OCI-LY3 (cell line): ENCODE data around the gene RBL2.
"Not testable (repeated sequence)": the region's sequence is repeated elsewhere in the genome, so short reads cannot be mapped to it uniquely, and the experiment has no call there.

ENCODE experiments used
- H2AFZ ChIP-seq: fragments of 200-600, 300-600 bp; shearing (Covaris generic); 2 replicates; pipeline ENCODE4 v1.6.0; 2014; ENCODE audit warnings: antibody characterized with exemption, low read depth, low read length
- H3K27ac ChIP-seq: fragments of 200-600, 300-600 bp; sonication (generic); 2 replicates; pipeline ENCODE4 v1.5.1; 2014; ENCODE audit warnings: mild to moderate bottlenecking, low read length, moderate library complexity, mixed read lengths
- H3K27me3 ChIP-seq: fragments of 200-600, 300-600 bp; sonication (generic); 2 replicates; pipeline ENCODE4 v1.6.1; 2014; ENCODE audit warnings: low read depth, low read length, mixed read lengths
- H3K36me3 ChIP-seq: fragments of 200-600, 300-600 bp; sonication (generic); replicated peaks from 2 replicates; pipeline ENCODE3; 2014; ENCODE audit warnings: low read depth, low read length, mixed read lengths
- H3K4me1 ChIP-seq: fragments of 300-600, 200-600 bp; sonication (generic); 2 replicates; pipeline ENCODE4 v1.6.1; 2014; ENCODE audit warnings: low read length, mixed read lengths
- H3K4me2 ChIP-seq: fragments of 200-600, 300-600 bp; sonication (generic); 2 replicates; pipeline ENCODE4 v1.6.1; 2014; ENCODE audit warnings: low read length, mixed read lengths
- H3K4me3 ChIP-seq: fragments of 300-600, 200-600 bp; sonication (generic); 2 replicates; pipeline ENCODE4 v1.5.1; 2014; ENCODE audit warnings: antibody characterized with exemption, mild to moderate bottlenecking, low read length, moderate library complexity
- H3K79me2 ChIP-seq: fragments of 300-600, 200-600 bp; shearing (Covaris generic); 2 replicates; pipeline ENCODE4 v1.6.1; 2014; ENCODE audit warnings: mild to moderate bottlenecking, low read length, mixed read lengths
- H3K9ac ChIP-seq: fragments of 300-600, 200-600 bp; shearing (Covaris generic); 2 replicates; pipeline ENCODE4 v1.6.0; 2014; ENCODE audit warnings: mild to moderate bottlenecking, low read length, moderate library complexity
- H3K9me3 ChIP-seq: fragments of 200-600, 300-600 bp; shearing (Covaris generic); 2 replicates; pipeline ENCODE4 v1.6.1; 2014; ENCODE audit warnings: low read length, mixed read lengths; ENCODE audit not compliant: insufficient read depth
- H4K20me1 ChIP-seq: fragments of 200-600, 300-600 bp; sonication (generic); 2 replicates; pipeline ENCODE4 v1.6.1; 2016; ENCODE audit warnings: low read length, mixed read lengths; ENCODE audit not compliant: insufficient read depth
- EZH2phosphoT487 ChIP-seq: fragments of 200-600 bp; shearing (Covaris generic); IDR thresholded peaks from 2 replicates; pipeline ENCODE4 v1.6.1; 2018; ENCODE audit warnings: antibody characterized with exemption, mixed run types, low read depth
- TF ChIP-seq, protein P1 (sequence below): fragments of 200-600, 300-600 bp; sonication (generic); IDR thresholded peaks from 2 replicates; pipeline ENCODE4 v1.5.1; 2014; ENCODE audit warnings: antibody characterized with exemption, low read length, low read depth

The RBL2 gene

DNA sequence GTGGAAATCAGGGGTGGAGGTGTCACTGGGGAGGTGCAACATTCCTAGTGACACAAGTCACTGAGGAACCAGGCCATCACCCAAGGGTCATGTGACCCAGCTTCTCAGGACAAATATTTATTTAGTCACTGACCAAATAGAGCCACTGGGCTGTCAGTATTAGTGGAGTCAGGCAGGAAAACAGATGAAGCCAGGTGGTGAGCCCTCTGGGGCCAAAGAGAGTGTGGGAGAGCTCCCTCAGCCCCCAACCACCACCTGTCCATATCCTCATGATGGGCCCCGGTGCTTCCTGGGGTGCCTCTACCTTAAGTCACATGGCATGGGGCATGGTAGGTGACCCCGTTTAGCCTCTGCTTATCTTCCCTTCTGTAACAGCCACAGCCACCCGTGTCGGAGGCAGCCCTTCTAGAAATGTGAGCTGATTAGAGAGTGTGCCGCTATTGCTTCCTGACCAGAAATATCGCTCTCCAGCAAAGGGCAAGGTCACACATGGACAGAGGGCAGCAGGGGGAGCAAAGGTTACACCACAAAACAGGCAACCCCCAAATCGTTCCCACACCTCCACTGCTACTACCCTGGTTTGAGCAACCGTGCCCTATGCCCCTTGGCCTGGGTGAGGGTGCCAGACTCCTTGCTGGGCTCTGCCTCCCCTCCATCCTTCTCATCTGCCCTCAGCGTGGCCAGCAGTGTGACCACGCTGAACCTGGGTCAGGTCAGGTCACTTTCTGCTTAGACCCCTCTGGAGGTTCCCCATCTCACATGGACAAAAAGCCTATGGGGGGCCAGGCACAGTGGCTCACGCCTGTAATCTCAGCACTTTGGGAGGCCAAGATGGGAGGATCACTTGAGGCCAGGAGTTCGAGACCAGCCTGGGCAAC lies 77.4 kb downstream of the RBL2 start:
- peaks cover 8% of the 10 kb centered on the region; the same call in 1 of the 2 replicates for H3K4me1 ChIP-seq
- no peak overlapping the region for H3K27ac ChIP-seq
- H3K4me2 ChIP-seq: no peak overlapping the region

DNA sequence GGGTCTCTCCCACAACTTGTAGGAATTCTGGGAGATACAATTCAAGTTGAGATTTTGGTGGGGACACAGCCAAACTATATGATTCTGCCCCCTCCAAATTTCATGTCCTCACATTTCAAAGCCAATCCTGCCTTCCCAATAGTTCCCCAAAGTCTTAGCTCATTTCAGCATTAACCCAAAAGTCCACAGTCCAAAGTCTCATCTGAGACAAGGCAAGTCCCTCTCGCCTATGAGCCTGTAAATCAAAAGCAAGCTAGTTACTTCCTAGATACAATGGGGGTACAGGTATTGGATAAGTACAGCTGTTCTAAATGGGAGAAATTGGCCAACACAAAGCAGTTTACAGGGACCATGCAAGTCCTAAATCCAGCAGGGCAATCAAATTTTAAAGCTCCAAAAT lies 78.5 kb downstream of the RBL2 start:
- H3K27ac ChIP-seq, H4K20me1 ChIP-seq, H3K9me3 ChIP-seq, H2AFZ ChIP-seq, H3K27me3 ChIP-seq, H3K4me3 ChIP-seq, H3K9ac ChIP-seq, H3K36me3 ChIP-seq, H3K79me2 ChIP-seq, H3K4me2 ChIP-seq, H3K4me1 ChIP-seq: not testable (repeated sequence)

More for the DNA sequence above, 77.4 kb downstream of the RBL2 start:
- no peaks in the 10 kb centered on the region for H3K79me2 ChIP-seq
- H3K9me3 ChIP-seq: no peaks in the 10 kb centered on the region
- H2AFZ ChIP-seq: no peak overlapping the region
- H3K27me3 ChIP-seq: 0 out of 2 replicates have a peak, but pooled peaks cover 2% of the 10 kb centered on the region
- no peaks in the 10 kb centered on the region for H4K20me1 ChIP-seq
- H3K9ac ChIP-seq: no peak overlapping the region
- no peaks in the 10 kb centered on the region for H3K36me3 ChIP-seq
- TF ChIP-seq EZH2phosphoT487: no peak
- TF ChIP-seq, protein P1, sequence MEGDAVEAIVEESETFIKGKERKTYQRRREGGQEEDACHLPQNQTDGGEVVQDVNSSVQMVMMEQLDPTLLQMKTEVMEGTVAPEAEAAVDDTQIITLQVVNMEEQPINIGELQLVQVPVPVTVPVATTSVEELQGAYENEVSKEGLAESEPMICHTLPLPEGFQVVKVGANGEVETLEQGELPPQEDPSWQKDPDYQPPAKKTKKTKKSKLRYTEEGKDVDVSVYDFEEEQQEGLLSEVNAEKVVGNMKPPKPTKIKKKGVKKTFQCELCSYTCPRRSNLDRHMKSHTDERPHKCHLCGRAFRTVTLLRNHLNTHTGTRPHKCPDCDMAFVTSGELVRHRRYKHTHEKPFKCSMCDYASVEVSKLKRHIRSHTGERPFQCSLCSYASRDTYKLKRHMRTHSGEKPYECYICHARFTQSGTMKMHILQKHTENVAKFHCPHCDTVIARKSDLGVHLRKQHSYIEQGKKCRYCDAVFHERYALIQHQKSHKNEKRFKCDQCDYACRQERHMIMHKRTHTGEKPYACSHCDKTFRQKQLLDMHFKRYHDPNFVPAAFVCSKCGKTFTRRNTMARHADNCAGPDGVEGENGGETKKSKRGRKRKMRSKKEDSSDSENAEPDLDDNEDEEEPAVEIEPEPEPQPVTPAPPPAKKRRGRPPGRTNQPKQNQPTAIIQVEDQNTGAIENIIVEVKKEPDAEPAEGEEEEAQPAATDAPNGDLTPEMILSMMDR: no peak
- no peak overlapping the region for H3K4me3 ChIP-seq

DNA sequence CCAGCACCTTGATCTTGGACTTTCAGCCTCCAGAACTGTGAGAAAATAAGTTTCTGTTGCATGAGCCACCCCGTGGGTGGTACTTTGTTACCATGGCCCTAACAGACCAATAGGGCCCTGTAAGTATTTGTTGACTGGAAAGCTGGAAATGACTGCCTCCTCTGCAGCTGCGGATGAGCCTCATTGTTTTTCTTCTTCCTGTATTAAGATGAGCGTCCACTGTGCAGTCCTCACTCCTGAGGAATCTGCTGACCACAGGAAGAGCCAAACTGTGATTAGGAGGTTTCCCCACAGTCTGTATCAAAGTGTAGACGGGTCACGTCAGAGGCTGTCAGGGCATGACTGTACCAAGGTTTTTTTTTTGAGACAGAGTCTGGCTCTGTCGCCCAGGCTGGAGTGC lies 81.0 kb downstream of the RBL2 start:
- H3K4me2 ChIP-seq: no peak overlapping the region
- no peaks in the 10 kb centered on the region for H3K36me3 ChIP-seq
- TF ChIP-seq, protein P1: no peak
- no peak for TF ChIP-seq EZH2phosphoT487
- no peak overlapping the region for H3K27ac ChIP-seq
- H3K27me3 ChIP-seq: no peaks in the 10 kb centered on the region
- H3K9me3 ChIP-seq: no peaks in the 10 kb centered on the region
- H2AFZ ChIP-seq: no peak overlapping the region
- H3K4me3 ChIP-seq: no peak overlapping the region
- H4K20me1 ChIP-seq: no peaks in the 10 kb centered on the region
- H3K79me2 ChIP-seq: no peaks in the 10 kb centered on the region
- no peak overlapping the region for H3K9ac ChIP-seq
- 0 out of 2 replicates have a peak, but pooled peaks cover under 1% of the 10 kb centered on the region for H3K4me1 ChIP-seq

DNA sequence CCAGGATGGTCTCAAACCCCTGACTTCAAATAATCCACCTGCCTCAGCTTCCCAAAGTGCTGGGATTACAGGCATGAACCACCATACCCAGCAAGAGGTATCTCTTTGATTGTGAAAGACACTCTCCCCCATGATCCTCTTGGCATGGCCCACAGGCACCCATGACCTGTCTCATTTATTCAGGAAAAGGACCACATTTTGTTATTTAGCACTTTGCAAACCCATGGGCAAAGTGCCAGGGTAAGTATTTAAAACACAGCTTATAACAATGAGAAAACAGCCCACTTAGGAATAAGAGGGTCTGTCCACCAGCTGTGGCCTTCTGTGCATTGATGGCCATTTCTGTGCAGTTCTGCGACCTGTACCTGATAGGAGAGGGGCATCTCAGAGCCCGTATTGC lies 81.5 kb downstream of the RBL2 start:
- Histone ChIP-seq H3K36me3 (no peaks in the 10 kb centered on the region), H3K4me2 (no peak overlapping the region), H4K20me1 (no peaks in the 10 kb centered on the region), H3K9ac (no peak overlapping the region), H3K27ac (no peak overlapping the region), H3K9me3 (no peaks in the 10 kb centered on the region), H3K79me2 (no peaks in the 10 kb centered on the region), H3K27me3 (no peaks in the 10 kb centered on the region), H3K4me3 (no peak overlapping the region), H2AFZ (no peak overlapping the region), H3K4me1 (no peaks in the 10 kb centered on the region)
- TF ChIP-seq, protein P1: no peak
- TF ChIP-seq EZH2phosphoT487: no peak
